ENCODE data around the gene FABP6.

DNA sequence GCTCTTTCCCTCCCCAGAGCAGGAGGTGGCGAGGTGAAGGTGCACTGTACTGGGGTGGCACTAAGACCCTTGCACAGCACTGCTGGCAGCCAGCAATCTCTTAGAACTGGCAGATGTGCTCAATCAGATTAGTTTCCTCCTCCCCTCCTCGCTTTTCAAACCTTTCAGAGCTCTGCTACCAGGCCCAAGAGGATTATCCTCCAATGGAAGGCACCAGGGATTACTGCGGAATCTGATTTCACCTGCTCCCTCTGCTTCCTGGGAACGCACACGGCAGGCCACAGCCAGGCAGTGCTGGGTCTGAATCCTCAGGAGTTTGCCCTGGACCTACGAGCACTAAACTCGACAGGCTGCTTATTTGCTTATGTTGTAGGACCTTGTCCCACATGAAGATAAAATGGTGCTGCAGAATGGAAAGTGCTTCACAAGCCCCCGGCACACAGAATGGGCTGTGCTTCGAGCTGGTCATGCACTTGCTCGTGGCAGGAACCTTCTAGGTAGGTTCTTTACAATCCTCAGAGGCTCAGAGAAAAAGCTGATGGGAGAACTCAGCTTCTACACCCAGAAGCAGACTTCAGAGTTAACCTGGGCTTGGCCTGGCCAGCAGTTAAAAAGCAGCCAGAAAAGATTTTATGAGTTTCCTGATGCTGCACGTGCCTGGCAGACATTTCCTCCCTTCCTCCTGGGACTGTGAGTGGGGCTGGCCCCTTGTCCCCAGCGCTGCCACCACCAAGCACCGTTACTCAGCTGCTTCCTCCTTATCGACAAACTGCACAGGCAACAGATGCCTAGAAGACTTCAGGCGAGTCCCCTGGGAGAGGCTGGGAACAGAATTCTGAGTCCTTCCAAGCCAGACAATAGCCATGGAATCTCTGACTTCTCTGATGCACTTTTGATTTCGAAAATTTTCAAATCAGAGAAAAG, 33.1 kb downstream of the FABP6 start:
- TF ChIP-seq, protein P1, sequence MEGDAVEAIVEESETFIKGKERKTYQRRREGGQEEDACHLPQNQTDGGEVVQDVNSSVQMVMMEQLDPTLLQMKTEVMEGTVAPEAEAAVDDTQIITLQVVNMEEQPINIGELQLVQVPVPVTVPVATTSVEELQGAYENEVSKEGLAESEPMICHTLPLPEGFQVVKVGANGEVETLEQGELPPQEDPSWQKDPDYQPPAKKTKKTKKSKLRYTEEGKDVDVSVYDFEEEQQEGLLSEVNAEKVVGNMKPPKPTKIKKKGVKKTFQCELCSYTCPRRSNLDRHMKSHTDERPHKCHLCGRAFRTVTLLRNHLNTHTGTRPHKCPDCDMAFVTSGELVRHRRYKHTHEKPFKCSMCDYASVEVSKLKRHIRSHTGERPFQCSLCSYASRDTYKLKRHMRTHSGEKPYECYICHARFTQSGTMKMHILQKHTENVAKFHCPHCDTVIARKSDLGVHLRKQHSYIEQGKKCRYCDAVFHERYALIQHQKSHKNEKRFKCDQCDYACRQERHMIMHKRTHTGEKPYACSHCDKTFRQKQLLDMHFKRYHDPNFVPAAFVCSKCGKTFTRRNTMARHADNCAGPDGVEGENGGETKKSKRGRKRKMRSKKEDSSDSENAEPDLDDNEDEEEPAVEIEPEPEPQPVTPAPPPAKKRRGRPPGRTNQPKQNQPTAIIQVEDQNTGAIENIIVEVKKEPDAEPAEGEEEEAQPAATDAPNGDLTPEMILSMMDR (IDR thresholded peaks at IDR 0.05): no peak
- TF ChIP-seq POLR2A (IDR thresholded peaks at IDR 0.05): no peak
- TF ChIP-seq POLR2AphosphoS5 (IDR thresholded peaks at IDR 0.05): no peak

All from suprapubic skin (tissue), 4 donors.